Breast epithelium (tissue), 3 donors: ENCODE results near the gene MASP2.
A peak's percentile ranks its signal among the peaks of the same experiment; 100 is the strongest.

Source experiments
- CTCF ChIP-seq, 3 donors: fragments of 450-650 bp; IDR thresholded peaks; one replicate each; pipeline ENCODE4 v1.5.1; 2016 to 2017; ENCODE audit warnings: antibody characterized with exemption in 3 of 3, mild to moderate bottlenecking in 3 of 3, moderate library complexity in 3 of 3
- POLR2A ChIP-seq: fragments of 450-650 bp; IDR thresholded peaks from one replicate; pipeline ENCODE4 v1.6.1; 2016; ENCODE audit warnings: antibody characterized with exemption, mild to moderate bottlenecking, moderate library complexity
- POLR2AphosphoS5 ChIP-seq, 3 donors: sonication (generic); formaldehyde crosslinking; IDR thresholded peaks; one replicate each; pipeline ENCODE4 v1.6.1; 2017; ENCODE audit warnings: antibody characterized with exemption in 3 of 3

- peak; percentile 93 for TF ChIP-seq POLR2A
- peak in 1 of 3 donors; percentile 24 for TF ChIP-seq CTCF (IDR thresholded peaks at IDR 0.05)
- TF ChIP-seq POLR2AphosphoS5 (IDR thresholded peaks at IDR 0.05) = peak; percentile 91 to 98 (median 98)
Measured at GRCh38 chr1:11012260-11013159, 34.5 kb downstream of the MASP2 start, which contains the start of gene TARDBP.
